CD4-positive, alpha-beta memory T cell (primary cell): ENCODE measurements around the gene BRD9. TPM values are rescaled to one million over a fixed set of nuclear protein-coding genes. Genes with fewer than 3 reads are reported as not detected.

Experiments
- CTCF ChIA-PET: fragments of 350-600 bp; sonication (Branson Sonifier 250); formaldehyde crosslinking; loops from one replicate; lab custom pipeline; 2021; ENCODE audit warnings: inconsistent platforms; ENCODE audit not compliant: partially characterized antibody; lab: Charles Lee
- POLR2A ChIA-PET: fragments of 350-600 bp; sonication (Branson Sonifier 250); formaldehyde crosslinking; loops from one replicate; lab custom pipeline; 2021; ENCODE audit not compliant: partially characterized antibody; lab: Charles Lee
- DNase-seq, 5 donors: peaks; one replicate each; pipeline versions ENCODE4 v3.0.0 to v3.0.0-alpha.2; 2020 to 2022; ENCODE audit warnings: mixed read lengths in 1 of 5
- H3K27ac ChIP-seq: one replicate; pipeline ENCODE4 v1.7.0; 2013; ENCODE audit warnings: low read depth, low read length
- H3K27me3 ChIP-seq: 2 replicates; pipeline ENCODE4 v1.7.0; 2013; ENCODE audit warnings: mild to moderate bottlenecking, low read length, moderate library complexity; ENCODE audit not compliant: insufficient read depth
- H3K36me3 ChIP-seq: 2 replicates; pipeline ENCODE4 v1.7.0; 2013; ENCODE audit warnings: mild to moderate bottlenecking, low read length, moderate library complexity; ENCODE audit not compliant: insufficient read depth
- H3K4me1 ChIP-seq: 2 replicates; pipeline ENCODE4 v1.7.0; 2013; ENCODE audit warnings: mild to moderate bottlenecking, low read length, moderate library complexity; ENCODE audit not compliant: insufficient read depth
- H3K4me3 ChIP-seq, 2 donors: one replicate each; pipeline ENCODE4 v1.7.0; 2013; ENCODE audit warnings: low read length in 2 of 2, mild to moderate bottlenecking in 1 of 2
- H3K9me3 ChIP-seq, 2 donors: one replicate each; pipeline ENCODE4 v1.7.0; 2013; ENCODE audit warnings: low read length in 2 of 2, control low read depth in 1 of 2; ENCODE audit not compliant: control insufficient read depth in 1 of 2
- H3K27ac Mint-ChIP-seq, 7 donors: one replicate each; pipeline ENCODE4 v1.8.0; 2020 to 2021; ENCODE audit warnings: mixed read lengths in 7 of 7, mild to moderate bottlenecking in 6 of 7, inconsistent platforms in 3 of 7, moderate library complexity in 3 of 7
- H3K27me3 Mint-ChIP-seq, 2 donors: one replicate each; pipeline ENCODE4 v1.8.0; 2020 to 2021; ENCODE audit warnings: mixed read lengths in 2 of 2
- H3K36me3 Mint-ChIP-seq, 2 donors: one replicate each; pipeline ENCODE4 v1.8.0; 2020 to 2021; ENCODE audit warnings: mixed read lengths in 2 of 2, inconsistent platforms in 1 of 2, mild to moderate bottlenecking in 1 of 2
- H3K4me1 Mint-ChIP-seq, 4 donors: one replicate each; pipeline ENCODE4 v1.8.0; 2020 to 2021; ENCODE audit warnings: mixed read lengths in 4 of 4, mild to moderate bottlenecking in 1 of 4
- H3K4me3 Mint-ChIP-seq, 8 donors: one replicate each; pipeline ENCODE4 v1.8.0; 2020 to 2021; ENCODE audit warnings: mixed read lengths in 8 of 8, mild to moderate bottlenecking in 7 of 8, moderate library complexity in 6 of 8, inconsistent platforms in 3 of 8
- H3K9me3 Mint-ChIP-seq, 8 donors: one replicate each; pipeline ENCODE4 v1.8.0; 2020 to 2021; ENCODE audit warnings: mixed read lengths in 8 of 8, mild to moderate bottlenecking in 5 of 8, inconsistent platforms in 3 of 8, moderate library complexity in 1 of 8
- intact Hi-C: fragments of 100-400 bp; cut with micrococcal nuclease; formaldehyde crosslinking; loops from one replicate; pipeline ENCODE4 v1.15.1; 2023
- polyA plus RNA-seq, 2 donors: library from polyadenylated mRNA; unstranded; fragments of 300-500 nt; fragmentation: Illumina TruSeq; gene quantifications; one replicate each; pipeline ENCODE4 v1.2.3, GENCODE V29; 2021
- total RNA-seq, 2 experiments: library from RNA; stranded (reverse); gene quantifications; one replicate each; pipeline ENCODE4 v1.2.3, GENCODE V29; 2021

The BRD9 gene
- total and polyA plus RNA-seq, 4 experiments from 2014 or later = 8.0 to 86.8 (median 51.3) TPM

DNA sequence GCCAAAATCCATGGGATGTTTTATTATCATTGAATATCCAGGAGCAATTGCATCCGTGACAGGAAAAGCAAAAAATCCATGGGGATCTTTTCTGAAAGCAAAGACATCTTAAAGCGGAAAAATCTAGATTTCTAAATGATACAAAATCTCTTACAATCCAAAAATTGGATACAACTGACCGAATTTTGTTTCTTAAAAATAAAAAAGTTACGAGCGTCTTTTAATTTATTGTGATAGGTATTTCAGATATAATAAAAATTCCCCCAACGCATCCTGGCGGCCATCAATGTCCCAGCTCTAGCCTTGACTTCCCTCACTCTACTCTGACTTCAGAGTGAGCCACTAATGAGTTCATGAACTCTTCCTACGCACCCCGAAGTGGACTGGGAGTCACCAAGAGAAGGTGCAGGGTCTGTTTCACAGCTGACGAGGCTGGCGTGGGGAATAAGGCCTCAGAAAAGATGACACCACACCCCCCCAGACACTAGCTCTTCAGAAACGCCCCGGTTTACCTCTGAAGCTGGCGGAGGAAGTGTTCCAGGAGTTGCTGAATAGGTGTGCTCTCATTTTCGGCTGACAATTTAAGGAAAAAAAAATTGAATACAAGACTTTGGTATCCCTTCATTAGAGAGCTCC is 3.4 kb downstream of the BRD9 start:
- Histone ChIP-seq H3K9me3 (no peaks in the 10 kb centered on the region), H3K4me3 (no peak overlapping the region), H3K36me3 (peaks cover 70% of the 10 kb centered on the region), H3K4me1 (peaks cover 28% of the 10 kb centered on the region), H3K27ac (no peak overlapping the region), H3K27me3 (no peaks in the 10 kb centered on the region)
- H3K27ac Mint-ChIP-seq = peak overlapping the region in 5 of 7 donors; percentile 6 to 65 (median 38)
- H3K4me1 Mint-ChIP-seq = peaks cover 7 to 48% (median 25%) of the 10 kb centered on the region in 4 donors
- POLR2A ChIA-PET = no interaction called here
- H3K9me3 Mint-ChIP-seq = no peaks in the 10 kb centered on the region
- H3K4me3 Mint-ChIP-seq = peak overlapping the region in 1 of 8 donors; percentile 30
- CTCF ChIA-PET = interaction anchor here (1.1 to 2.3 kb wide), 2 partner anchors 12 to 220 kb away, joined by 3 to 8 read pairs; no protein-coding TSS in a partner anchor
- DNase-seq = no peak
- no peaks in the 10 kb centered on the region for H3K27me3 Mint-ChIP-seq
- H3K36me3 Mint-ChIP-seq = peaks cover 46 to 70% of the 10 kb centered on the region in 2 donors
- intact Hi-C loops = no loop called here

DNA sequence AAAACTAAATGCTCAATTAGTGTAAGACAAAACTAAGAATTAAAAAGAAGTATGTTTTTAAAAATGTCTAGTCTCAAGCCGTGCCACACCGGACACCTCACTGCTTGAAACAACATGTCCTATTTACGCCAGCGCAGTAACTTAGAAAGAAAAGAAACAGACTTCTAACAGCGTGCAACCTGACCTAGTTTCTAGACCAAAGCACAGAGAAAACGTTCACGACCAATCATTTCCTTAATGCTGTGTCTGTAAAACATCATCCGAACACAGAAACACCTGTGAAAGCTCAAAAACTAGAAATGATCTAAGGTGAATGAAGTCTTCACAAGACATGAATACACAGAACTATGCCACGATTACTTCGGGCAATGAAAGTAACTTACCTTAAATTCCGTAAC is 4.0 kb downstream of the BRD9 start:
- ChIA-PET POLR2A (no interaction called here), CTCF (interaction anchor here (2.3 kb wide), 1 partner anchor 13 kb away, joined by 8 read pairs; no protein-coding TSS in a partner anchor)
- no peaks in the 10 kb centered on the region for H3K9me3 Mint-ChIP-seq
- no peak overlapping the region for H3K4me3 ChIP-seq
- peaks cover 75% of the 10 kb centered on the region for H3K36me3 ChIP-seq
- intact Hi-C loops = no loop called here
- H3K4me3 Mint-ChIP-seq = no peak overlapping the region
- DNase-seq = peak in 1 of 5 donors; percentile 26
- peaks cover 28% of the 10 kb centered on the region for H3K4me1 ChIP-seq
- peak overlapping the region in 5 of 7 donors; percentile 6 to 65 (median 38) for H3K27ac Mint-ChIP-seq
- no peaks in the 10 kb centered on the region for H3K27me3 Mint-ChIP-seq
- H3K27me3 ChIP-seq = no peaks in the 10 kb centered on the region
- no peak overlapping the region for H3K27ac ChIP-seq
- no peaks in the 10 kb centered on the region for H3K9me3 ChIP-seq
- peaks cover 50 to 75% of the 10 kb centered on the region in 2 donors for H3K36me3 Mint-ChIP-seq
- peaks cover 7 to 48% (median 25%) of the 10 kb centered on the region in 4 donors for H3K4me1 Mint-ChIP-seq

DNA sequence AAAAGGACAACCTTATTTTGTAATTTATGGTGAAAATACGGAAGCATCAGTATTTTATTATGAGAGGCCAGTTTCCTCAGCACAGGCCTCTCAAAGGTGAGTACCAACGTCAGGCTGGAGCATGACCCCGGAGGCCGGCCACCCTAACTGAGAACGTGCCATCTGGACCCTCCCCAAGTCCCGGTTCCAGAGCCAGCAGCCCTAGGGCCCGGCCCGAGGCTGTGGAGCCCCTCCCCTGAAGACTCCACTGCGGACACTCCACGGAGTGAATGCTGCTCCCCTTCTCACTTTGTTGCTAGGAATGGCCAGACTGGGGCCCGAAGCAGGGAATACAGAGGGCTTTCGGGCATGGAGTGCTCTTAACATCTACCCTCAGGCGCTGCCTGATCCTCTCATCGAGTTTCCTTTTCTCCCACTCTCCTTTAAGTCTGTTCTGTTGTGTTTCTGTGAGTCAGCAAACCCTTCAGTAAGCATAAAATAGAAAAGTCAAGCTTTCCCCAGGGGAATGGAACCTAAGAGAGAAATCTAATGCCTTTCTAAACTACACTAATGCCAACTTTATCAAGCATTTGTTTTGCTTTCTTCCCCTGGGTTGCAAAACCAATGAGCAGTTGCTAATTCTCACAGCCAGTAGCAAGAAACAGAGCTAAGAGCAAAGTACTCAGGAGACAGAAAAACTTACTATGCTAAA is 4.5 kb downstream of the BRD9 start:
- Histone ChIP-seq H3K36me3 (peaks cover 80% of the 10 kb centered on the region), H3K27me3 (no peaks in the 10 kb centered on the region), H3K4me1 (peaks cover 23% of the 10 kb centered on the region), H3K4me3 (no peak overlapping the region), H3K9me3 (no peaks in the 10 kb centered on the region), H3K27ac (no peak overlapping the region)
- H3K4me1 Mint-ChIP-seq = peaks cover 7 to 52% (median 26%) of the 10 kb centered on the region in 4 donors
- DNase-seq = peak in 1 of 5 donors; percentile 9
- peaks cover 0 to under 1% (median 0%) of the 10 kb centered on the region in 8 donors for H3K9me3 Mint-ChIP-seq
- ChIA-PET CTCF (interaction anchor here (2.3 kb wide), 1 partner anchor 13 kb away, joined by 8 read pairs; no protein-coding TSS in a partner anchor), POLR2A (no interaction called here)
- peak overlapping the region in 4 of 7 donors; percentile 36 to 65 (median 51) for H3K27ac Mint-ChIP-seq
- no peaks in the 10 kb centered on the region for H3K27me3 Mint-ChIP-seq
- H3K36me3 Mint-ChIP-seq = peaks cover 54 to 80% of the 10 kb centered on the region in 2 donors
- no peak overlapping the region for H3K4me3 Mint-ChIP-seq
- intact Hi-C loops = no loop called here

DNA sequence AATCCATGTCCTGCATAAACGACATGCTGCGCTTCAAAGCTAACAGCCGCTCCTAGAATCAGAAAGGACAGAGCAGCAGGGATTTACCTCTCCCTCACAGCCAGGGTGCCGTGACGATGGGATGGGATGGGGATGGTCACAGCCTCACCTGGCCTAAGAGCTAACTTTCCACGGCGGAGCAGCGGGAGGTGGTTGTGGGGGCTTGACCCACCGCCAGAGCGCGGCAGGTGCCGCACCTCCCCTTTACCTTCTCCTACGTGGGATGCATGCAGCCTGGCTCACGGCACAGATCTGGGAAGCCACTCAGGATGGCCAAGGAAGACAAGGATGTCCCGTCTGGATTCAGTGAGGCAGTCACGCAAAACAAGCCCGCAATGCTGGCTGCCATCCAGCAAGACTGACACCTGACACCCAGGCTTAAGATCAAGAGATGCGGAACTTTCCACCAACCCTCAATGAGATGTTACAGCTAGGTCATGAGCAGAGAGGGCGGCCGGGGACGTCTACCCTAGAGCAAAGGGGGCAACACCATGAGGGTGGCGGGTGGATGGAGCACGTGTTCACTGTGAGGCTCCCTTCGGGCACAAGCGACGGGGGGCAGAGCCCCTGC is 5.8 kb downstream of the BRD9 start:
- H3K27me3 ChIP-seq = no peaks in the 10 kb centered on the region
- ChIA-PET POLR2A (no interaction called here), CTCF (no interaction called here)
- no peak overlapping the region for H3K4me3 ChIP-seq
- peaks cover 86% of the 10 kb centered on the region for H3K36me3 ChIP-seq
- peaks cover 19% of the 10 kb centered on the region for H3K4me1 ChIP-seq
- intact Hi-C loops = no loop called here
- peak overlapping the region in 2 of 7 donors; percentile 46 to 77 for H3K27ac Mint-ChIP-seq
- peaks cover 0 to 6% (median 0%) of the 10 kb centered on the region in 8 donors for H3K9me3 Mint-ChIP-seq
- H3K4me3 Mint-ChIP-seq = no peak overlapping the region
- H3K9me3 ChIP-seq = no peaks in the 10 kb centered on the region
- no peak overlapping the region for H3K27ac ChIP-seq
- H3K36me3 Mint-ChIP-seq = peaks cover 67 to 90% of the 10 kb centered on the region in 2 donors
- peaks cover 19 to 62% (median 35%) of the 10 kb centered on the region in 4 donors for H3K4me1 Mint-ChIP-seq
- DNase-seq = peak in 1 of 5 donors; percentile 6
- no peaks in the 10 kb centered on the region for H3K27me3 Mint-ChIP-seq

DNA sequence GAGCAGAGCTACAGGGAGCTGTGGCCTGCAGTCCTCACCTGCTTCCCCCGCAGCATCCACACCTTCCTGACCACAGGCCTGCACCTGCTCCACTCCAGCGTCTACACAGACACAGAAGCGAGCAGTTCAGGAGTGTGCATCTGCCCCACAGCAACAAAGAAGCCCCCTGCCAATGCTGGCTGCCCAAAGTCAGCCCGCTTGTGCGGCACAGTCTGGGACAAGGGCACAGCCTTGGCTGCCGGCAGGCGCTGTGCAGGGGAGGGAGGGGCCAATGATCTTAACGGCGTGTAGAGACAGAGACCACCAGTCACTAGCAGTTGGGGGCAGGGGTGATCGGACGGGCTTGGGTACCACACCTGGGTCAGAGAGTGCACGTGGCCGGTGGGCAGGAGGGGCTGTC is 6.6 kb downstream of the BRD9 start:
- H3K4me1 Mint-ChIP-seq = peaks cover 17 to 60% (median 31%) of the 10 kb centered on the region in 4 donors
- intact Hi-C loops = no loop called here
- DNase-seq = peak in 1 of 5 donors; percentile 6
- H3K27me3 Mint-ChIP-seq = no peaks in the 10 kb centered on the region
- H3K9me3 Mint-ChIP-seq = peaks cover 0 to 6% (median 0%) of the 10 kb centered on the region in 8 donors
- no peak overlapping the region for H3K4me3 ChIP-seq
- ChIA-PET POLR2A (no interaction called here), CTCF (no interaction called here)
- no peaks in the 10 kb centered on the region for H3K27me3 ChIP-seq
- no peak overlapping the region for H3K4me3 Mint-ChIP-seq
- no peak overlapping the region for H3K27ac ChIP-seq
- no peaks in the 10 kb centered on the region for H3K9me3 ChIP-seq
- H3K27ac Mint-ChIP-seq = no peak overlapping the region
- peaks cover 90% of the 10 kb centered on the region for H3K36me3 ChIP-seq
- peaks cover 69 to 93% of the 10 kb centered on the region in 2 donors for H3K36me3 Mint-ChIP-seq
- H3K4me1 ChIP-seq = peaks cover 15% of the 10 kb centered on the region

DNA sequence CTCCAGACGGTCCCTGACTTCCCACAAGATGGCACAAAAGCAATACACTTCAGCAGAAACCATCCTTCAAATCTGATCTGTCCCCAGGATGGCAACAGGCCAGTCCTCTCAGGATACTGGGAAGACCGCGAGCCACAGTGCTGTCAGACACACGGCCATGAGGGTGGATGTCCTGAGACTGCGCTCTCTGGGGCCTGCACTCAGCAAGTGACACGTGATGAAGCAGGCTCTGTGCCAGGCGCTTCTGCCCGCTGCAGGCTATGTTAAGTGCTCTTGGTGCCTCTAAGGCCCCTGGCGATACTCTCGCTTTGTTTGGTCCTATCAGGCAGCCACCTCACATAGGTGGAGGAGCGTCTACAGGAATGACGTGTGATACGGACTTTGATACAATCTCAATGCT is 7.1 kb downstream of the BRD9 start:
- no peak overlapping the region for H3K4me3 Mint-ChIP-seq
- H3K27me3 Mint-ChIP-seq = no peaks in the 10 kb centered on the region
- Histone ChIP-seq H3K4me1 (peaks cover 10% of the 10 kb centered on the region), H3K27me3 (no peaks in the 10 kb centered on the region), H3K4me3 (no peak overlapping the region), H3K27ac (no peak overlapping the region), H3K36me3 (peaks cover 89% of the 10 kb centered on the region), H3K9me3 (no peaks in the 10 kb centered on the region)
- H3K4me1 Mint-ChIP-seq = peaks cover 17 to 55% (median 27%) of the 10 kb centered on the region in 4 donors
- POLR2A ChIA-PET = no interaction called here
- CTCF ChIA-PET = no interaction called here
- peaks cover 67 to 93% of the 10 kb centered on the region in 2 donors for H3K36me3 Mint-ChIP-seq
- peak overlapping the region in 2 of 7 donors; percentile 7 to 25 for H3K27ac Mint-ChIP-seq
- intact Hi-C loops = no loop called here
- DNase-seq = no peak
- peaks cover 0 to 6% (median 0%) of the 10 kb centered on the region in 8 donors for H3K9me3 Mint-ChIP-seq

DNA sequence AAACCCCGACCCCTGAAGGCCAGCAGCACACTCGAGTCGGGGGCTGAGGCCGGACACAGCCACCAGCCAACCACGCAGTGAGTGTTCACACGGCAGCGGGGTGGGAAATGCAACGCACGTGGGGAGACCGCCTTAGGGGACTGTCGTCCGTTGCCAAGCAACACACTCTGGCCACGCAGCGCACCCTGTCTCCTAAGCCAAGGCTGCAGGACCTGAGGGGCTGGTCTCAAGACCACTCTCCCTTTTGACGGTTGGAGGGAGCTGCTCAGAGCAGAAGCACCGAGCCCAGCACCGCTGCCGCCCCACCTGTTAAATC is 7.5 kb downstream of the BRD9 start:
- Mint-ChIP-seq H3K9me3 (peaks cover 0 to 6% (median 0%) of the 10 kb centered on the region in 8 donors), H3K4me3 (no peak overlapping the region), H3K27ac (peak overlapping the region in 1 of 7 donors; percentile 25), H3K36me3 (peaks cover 67 to 90% of the 10 kb centered on the region in 2 donors), H3K4me1 (peaks cover 17 to 51% (median 26%) of the 10 kb centered on the region in 4 donors), H3K27me3 (no peaks in the 10 kb centered on the region)
- H3K9me3 ChIP-seq = no peaks in the 10 kb centered on the region
- H3K4me1 ChIP-seq = peaks cover 6% of the 10 kb centered on the region
- H3K36me3 ChIP-seq = peaks cover 84% of the 10 kb centered on the region
- intact Hi-C loops = no loop called here
- ChIA-PET CTCF (no interaction called here), POLR2A (no interaction called here)
- peak in 1 of 5 donors; percentile 31 for DNase-seq
- no peak overlapping the region for H3K27ac ChIP-seq
- H3K27me3 ChIP-seq = no peaks in the 10 kb centered on the region
- no peak overlapping the region for H3K4me3 ChIP-seq
